Smooth muscle cell (in vitro differentiated cells): ENCODE results near the gene SNX24. TPM values are rescaled to one million over a fixed set of nuclear protein-coding genes. Genes with fewer than 3 reads are reported as not detected.

Source experiments
- DNase-seq: peaks from one replicate; lab custom pipeline; 2025; ENCODE audit not compliant: unreplicated experiment; lab: John Stamatoyannopoulos, UW
- H2AFZ ChIP-seq: fragments of 200-600 bp; sonication (generic); 2 replicates; pipeline ENCODE4 v1.6.0; 2016; ENCODE audit warnings: antibody characterized with exemption, low read depth, mild to moderate bottlenecking
- H3F3A ChIP-seq: fragments of 200-600 bp; sonication (generic); 2 replicates; pipeline ENCODE4 v1.6.0; 2017; ENCODE audit warnings: antibody characterized with exemption, low read depth
- H3K27ac ChIP-seq: fragments of 200-600 bp; sonication (generic); 2 replicates; pipeline ENCODE4 v1.5.1; 2016; ENCODE audit warnings: low read depth, mild to moderate bottlenecking
- H3K27me3 ChIP-seq: fragments of 200-600 bp; sonication (generic); 2 replicates; pipeline ENCODE4 v1.6.1; 2016; ENCODE audit warnings: low read depth, mild to moderate bottlenecking
- H3K36me3 ChIP-seq: fragments of 200-600 bp; sonication (generic); 2 replicates; pipeline ENCODE4 v1.5.1; 2016; ENCODE audit warnings: low read depth
- H3K4me1 ChIP-seq: fragments of 200-600 bp; sonication (generic); 2 replicates; pipeline ENCODE4 v1.5.1; 2016; ENCODE audit warnings: low read depth
- H3K4me2 ChIP-seq: fragments of 200-600 bp; sonication (generic); 2 replicates; pipeline ENCODE4 v1.6.0; 2016; ENCODE audit warnings: mild to moderate bottlenecking
- H3K4me3 ChIP-seq: fragments of 200-600 bp; sonication (generic); 2 replicates; pipeline ENCODE4 v1.5.1; 2016; ENCODE audit warnings: mild to moderate bottlenecking
- H3K79me2 ChIP-seq: fragments of 200-600 bp; sonication (generic); 2 replicates; pipeline ENCODE4 v1.6.0; 2016; ENCODE audit warnings: low read depth, mild to moderate bottlenecking
- H3K9ac ChIP-seq: fragments of 200-600 bp; sonication (generic); 2 replicates; pipeline ENCODE4 v1.6.0; 2016; ENCODE audit warnings: low read depth
- H3K9me3 ChIP-seq: fragments of 200-600 bp; sonication (generic); replicated peaks from 2 replicates; pipeline ENCODE4 v1.5.1; 2016; ENCODE audit warnings: low read depth
- H4K20me1 ChIP-seq: fragments of 200-600 bp; sonication (generic); 2 replicates; pipeline ENCODE4 v1.6.0; 2016; ENCODE audit warnings: low read depth
- CTCF ChIP-seq: fragments of 200-600 bp; sonication (generic); IDR thresholded peaks from 2 replicates; pipeline ENCODE4 v1.5.1; 2017; ENCODE audit warnings: borderline replicate concordance, mild to moderate bottlenecking, antibody characterized with exemption; ENCODE audit not compliant: insufficient read depth, poor library complexity, severe bottlenecking
- WGBS: methylation state at CpG from one replicate; pipeline ENCODE4 v1.1.7; 2016; ENCODE audit warnings: low lambda C conversion rate; 5-methylcytosine and 5-hydroxymethylcytosine counted together
- polyA plus RNA-seq: library from polyadenylated mRNA; unstranded; fragments of >200 nt; fragmentation: Nextera tagmentation; extraction: Ambion mirVana; gene quantifications from 2 replicates; pipeline ENCODE4 v1.2.1, GENCODE V29; 2016
- total RNA-seq: library from RNA; depleted of rRNA; stranded (reverse); fragments of >200 nt; gene quantifications from 2 replicates; pipeline ENCODE4 v1.2.3, GENCODE V29; 2014

Gene SNX24
- total and polyA plus RNA-seq, 2 experiments from 2014 or later: 15.3 to 44.9 TPM

- H3K79me2 ChIP-seq: peaks cover 11% of the 10 kb centered on the region
- DNase-seq: no peak
- peaks cover 4% of the 10 kb centered on the region for H4K20me1 ChIP-seq
- peaks cover 7% of the 10 kb centered on the region for H3K4me1 ChIP-seq
- H2AFZ ChIP-seq: no peak overlapping the region
- no peak overlapping the region for H3K4me2 ChIP-seq
- H3K9me3 ChIP-seq: no peaks in the 10 kb centered on the region
- H3K27ac ChIP-seq: no peak overlapping the region
- no peak overlapping the region for H3K4me3 ChIP-seq
- peaks cover 6% of the 10 kb centered on the region for H3K36me3 ChIP-seq
- H3K9ac ChIP-seq: no peak overlapping the region
- no peaks in the 10 kb centered on the region for H3K27me3 ChIP-seq
- no peak for TF ChIP-seq CTCF
- H3F3A ChIP-seq: no peaks in the 10 kb centered on the region
- WGBS: 52% methylated on average over 4 of the region's 4 CpGs
Measured at GRCh38 chr5:122959740-122960445, 114.5 kb downstream of the SNX24 start.

GRCh38 chr5:122963305-122963704, 117.9 kb downstream of the SNX24 start:
- H3K79me2 ChIP-seq: no peaks in the 10 kb centered on the region
- no peaks in the 10 kb centered on the region for H3K27me3 ChIP-seq

GRCh38 chr5:122965111-122965510, 119.7 kb downstream of the SNX24 start:
- H2AFZ ChIP-seq: no peak overlapping the region
- H3K4me1 ChIP-seq: peaks cover 4% of the 10 kb centered on the region
- TF ChIP-seq CTCF: no peak
- H3K27ac ChIP-seq: no peak overlapping the region
- H3K4me3 ChIP-seq: no peak overlapping the region
- no peaks in the 10 kb centered on the region for H3K36me3 ChIP-seq
- peaks cover 9% of the 10 kb centered on the region for H4K20me1 ChIP-seq
- no peak overlapping the region for H3K9ac ChIP-seq
- H3K9me3 ChIP-seq: no peaks in the 10 kb centered on the region
- H3K27me3 ChIP-seq: no peaks in the 10 kb centered on the region
- WGBS: 84% methylated on average over 1 of the region's 1 CpG
- no peak overlapping the region for H3K4me2 ChIP-seq
- H3K79me2 ChIP-seq: no peaks in the 10 kb centered on the region
- no peak for DNase-seq
- no peaks in the 10 kb centered on the region for H3F3A ChIP-seq

More at GRCh38 chr5:122963305-122963704, 117.9 kb downstream of the SNX24 start:
- Histone ChIP-seq H4K20me1 (peaks cover 9% of the 10 kb centered on the region), H3K4me1 (peaks cover 7% of the 10 kb centered on the region), H3K36me3 (no peaks in the 10 kb centered on the region), H3K4me3 (no peak overlapping the region), H2AFZ (no peak overlapping the region), H3K4me2 (no peak overlapping the region), H3K27ac (no peak overlapping the region), H3F3A (no peaks in the 10 kb centered on the region), H3K9me3 (no peaks in the 10 kb centered on the region), H3K9ac (no peak overlapping the region)
- DNase-seq: no peak
- TF ChIP-seq CTCF: no peak

GRCh38 chr5:122967085-122967484, 121.7 kb downstream of the SNX24 start:
- 97% methylated on average over 7 of the region's 7 CpGs for WGBS
- H3K27ac ChIP-seq: no peak overlapping the region

More at GRCh38 chr5:122967085-122967484, 121.7 kb downstream of the SNX24 start:
- Histone ChIP-seq H3K9ac (no peak overlapping the region), H3K9me3 (no peaks in the 10 kb centered on the region), H3K27me3 (no peaks in the 10 kb centered on the region), H3K4me1 (no peaks in the 10 kb centered on the region), H2AFZ (no peak overlapping the region), H3K79me2 (no peaks in the 10 kb centered on the region), H3K4me2 (no peak overlapping the region), H3K36me3 (no peaks in the 10 kb centered on the region), H4K20me1 (peaks cover 9% of the 10 kb centered on the region), H3F3A (no peaks in the 10 kb centered on the region), H3K4me3 (no peak overlapping the region)
- no peak for TF ChIP-seq CTCF
- no peak for DNase-seq
